Psoas muscle (tissue), 8 donors: ENCODE data around the gene C1orf21. TPM values are rescaled to one million over a fixed set of nuclear protein-coding genes. Genes with fewer than 3 reads are reported as not detected.

ENCODE experiments used
- ATAC-seq, 4 donors: fragments of 200-7000 bp; cut with Tn5 transposase; one replicate each; pipeline ENCODE4 v1.9.1; 2020; ENCODE audit warnings: moderate library complexity in 3 of 4, mild to moderate bottlenecking in 2 of 4
- DNase-seq, 2 donors: peaks; one replicate each; pipeline ENCODE4 v3.0.0-alpha.2; 2020
- H3K27ac ChIP-seq: fragments of 200-600 bp; one replicate; pipeline ENCODE4 v1.8.0; 2022
- H3K27me3 ChIP-seq, 3 donors: fragments of 200-600 bp in 1 of 3; one replicate each; pipeline versions ENCODE4 v1.6.1 to v1.8.0; 2013 to 2022; ENCODE audit warnings: low read length in 2 of 3, mild to moderate bottlenecking in 2 of 3, moderate library complexity in 1 of 3; ENCODE audit not compliant: insufficient read depth in 3 of 3
- H3K36me3 ChIP-seq, 2 donors: fragments of 200-600 bp in 1 of 2; one replicate each; pipeline versions ENCODE4 v1.6.1 to v1.8.0; 2013 to 2022; ENCODE audit warnings: low read depth in 1 of 2, mild to moderate bottlenecking in 1 of 2, moderate library complexity in 1 of 2; ENCODE audit not compliant: insufficient read depth in 1 of 2
- H3K4me1 ChIP-seq: fragments of 200-600 bp; one replicate; pipeline ENCODE4 v1.8.0; 2022
- H3K4me3 ChIP-seq: fragments of 200-600 bp; one replicate; pipeline ENCODE4 v1.8.0; 2022; ENCODE audit warnings: mild to moderate bottlenecking
- H3K9me3 ChIP-seq: fragments of 200-600 bp; one replicate; pipeline ENCODE4 v1.8.0; 2022
- WGBS, 3 donors: extraction: QIAGEN DNeasy Blood & Tissue Kit; methylation state at CpG; one replicate each; pipeline versions ENCODE4 v1.1.6 to v1.1.7; 2013; 5-methylcytosine and 5-hydroxymethylcytosine counted together
- intact Hi-C, 2 donors: fragments of 100-400 bp; cut with DNase I; formaldehyde crosslinking; loops; one replicate each; pipeline versions ENCODE4 v1.11.0 to v1.14.2; 2022
- polyA plus RNA-seq, 3 donors: library from polyadenylated mRNA; stranded (reverse); fragments of 200-250 nt; gene quantifications; one replicate each; pipeline ENCODE4 v1.2.3, GENCODE V29; 2013
- total RNA-seq, 4 donors: library from RNA; stranded (reverse); fragmentation: NEBNext Ultra II Directional in 2 of 4; extraction: Animal tissue kit (Norgen Biotek cat#: 25700) in 2 of 4; gene quantifications; one replicate each; pipeline versions ENCODE4 v1.2.1 to v1.2.4, GENCODE V29; 2021 to 2023
- TF ChIP-seq, protein P1 (sequence below): fragments of 200-600 bp; IDR thresholded peaks from one replicate; pipeline ENCODE4 v1.8.0; 2022; ENCODE audit warnings: antibody characterized with exemption
- donor health status: healthy with polysubstance abuse.
- donor health status: DM: no; HTN: no; CAD: no; lungs with moderate emphysema.
- donor health status: Bipolar disorder and iron deficiency.
- donor health status: healthy.
- donor health status: DM: yes; HTN: yes; CAD: no.
- donor health status: DM: no; HTN: no; CAD: no.
- donor health status: DM: no; HTN: no; CAD: no.
- donor health status: DM: yes; HTN: yes; CAD: no.

Gene C1orf21
- total and polyA plus RNA-seq, 7 donors, result 55.5 to 216 (median 171) TPM

DNA sequence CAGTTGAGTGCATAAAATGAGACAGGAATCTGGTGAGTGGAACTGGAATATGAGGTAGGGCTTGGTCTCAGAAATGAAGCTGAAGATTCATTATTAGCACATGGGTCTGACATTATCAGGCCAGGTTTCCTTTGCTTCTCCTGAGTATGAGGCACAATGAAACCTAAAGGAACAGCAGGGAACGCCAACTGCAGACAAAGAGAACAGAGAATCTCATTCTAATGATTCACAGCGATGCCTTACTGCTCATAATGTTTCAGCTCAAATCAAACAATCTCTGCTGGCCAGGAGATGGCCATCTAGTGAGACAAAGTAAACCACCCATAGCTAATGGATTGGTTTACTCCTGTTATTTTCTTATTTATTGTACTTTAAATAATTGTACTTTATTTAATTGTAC, 133.5 kb downstream of the C1orf21 start:
- TF ChIP-seq, protein P1, sequence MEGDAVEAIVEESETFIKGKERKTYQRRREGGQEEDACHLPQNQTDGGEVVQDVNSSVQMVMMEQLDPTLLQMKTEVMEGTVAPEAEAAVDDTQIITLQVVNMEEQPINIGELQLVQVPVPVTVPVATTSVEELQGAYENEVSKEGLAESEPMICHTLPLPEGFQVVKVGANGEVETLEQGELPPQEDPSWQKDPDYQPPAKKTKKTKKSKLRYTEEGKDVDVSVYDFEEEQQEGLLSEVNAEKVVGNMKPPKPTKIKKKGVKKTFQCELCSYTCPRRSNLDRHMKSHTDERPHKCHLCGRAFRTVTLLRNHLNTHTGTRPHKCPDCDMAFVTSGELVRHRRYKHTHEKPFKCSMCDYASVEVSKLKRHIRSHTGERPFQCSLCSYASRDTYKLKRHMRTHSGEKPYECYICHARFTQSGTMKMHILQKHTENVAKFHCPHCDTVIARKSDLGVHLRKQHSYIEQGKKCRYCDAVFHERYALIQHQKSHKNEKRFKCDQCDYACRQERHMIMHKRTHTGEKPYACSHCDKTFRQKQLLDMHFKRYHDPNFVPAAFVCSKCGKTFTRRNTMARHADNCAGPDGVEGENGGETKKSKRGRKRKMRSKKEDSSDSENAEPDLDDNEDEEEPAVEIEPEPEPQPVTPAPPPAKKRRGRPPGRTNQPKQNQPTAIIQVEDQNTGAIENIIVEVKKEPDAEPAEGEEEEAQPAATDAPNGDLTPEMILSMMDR, result no peak
- H3K9me3 ChIP-seq, result no peaks in the 10 kb centered on the region
- no peak overlapping the region for H3K4me3 ChIP-seq
- H3K27ac ChIP-seq, result peak overlapping the region; percentile 66
- intact Hi-C loops, result no loop called here
- WGBS, 3 donors, result 43 to 57% (median 44%) methylated on average over 2 of the region's 2 CpGs
- H3K36me3 ChIP-seq, result no peaks in the 10 kb centered on the region
- no peaks in the 10 kb centered on the region for H3K27me3 ChIP-seq
- peaks cover 66% of the 10 kb centered on the region for H3K4me1 ChIP-seq
- DNase-seq (no peak), ATAC-seq (peak in 3 of 4 donors; percentile 21 to 47 (median 34))

DNA sequence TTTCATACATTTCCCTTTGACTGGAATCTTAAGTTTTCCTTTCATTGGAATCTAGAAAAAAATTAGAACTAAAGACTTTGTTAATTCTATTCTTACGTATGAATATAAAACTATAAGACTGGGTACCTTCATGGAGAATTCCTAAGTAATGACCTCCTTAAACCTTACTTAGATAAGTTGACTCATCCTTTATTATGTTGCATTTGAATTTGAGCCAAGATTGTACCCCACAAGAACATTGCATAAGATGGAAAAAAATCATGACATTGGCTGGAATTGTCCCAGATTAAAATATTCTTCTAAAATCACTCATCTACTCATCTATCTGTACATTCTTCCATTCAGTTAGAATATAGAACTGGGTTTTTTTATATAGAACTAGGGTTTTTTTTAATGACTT, 137.4 kb downstream of the C1orf21 start:
- TF ChIP-seq, protein P1, result no peak
- ATAC-seq (no peak), DNase-seq (no peak)
- Histone ChIP-seq H3K27me3 (no peaks in the 10 kb centered on the region), H3K36me3 (no peaks in the 10 kb centered on the region), H3K4me1 (peaks cover 60% of the 10 kb centered on the region), H3K4me3 (no peak overlapping the region), H3K9me3 (no peaks in the 10 kb centered on the region), H3K27ac (peak overlapping the region; percentile 31)
- intact Hi-C loops, result no loop called here
- WGBS, 3 donors, result 87 to 97% (median 95%) methylated on average over 1 of the region's 1 CpG

DNA sequence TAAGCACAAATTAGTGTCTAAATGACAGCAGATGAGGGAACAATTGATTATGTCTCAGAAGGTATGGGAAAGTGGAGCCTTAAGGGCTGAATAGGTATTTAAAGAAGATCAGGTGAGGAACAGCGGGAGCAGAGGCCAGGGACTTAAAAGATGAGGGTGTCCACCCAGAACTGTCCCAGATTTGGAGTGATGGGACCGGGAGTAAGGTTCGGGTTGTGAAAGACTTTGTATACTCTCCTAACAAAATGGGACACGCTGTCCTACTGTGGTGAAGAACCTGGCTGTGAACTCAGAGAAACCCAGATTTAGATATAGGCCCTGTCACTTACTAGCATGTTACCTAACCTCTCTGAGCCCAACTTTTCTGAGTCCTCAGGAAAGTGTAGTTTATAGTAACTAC, 140.6 kb downstream of the C1orf21 start:
- DNase-seq (no peak), ATAC-seq (peak; percentile 53 to 95 (median 92))
- no peaks in the 10 kb centered on the region for H3K9me3 ChIP-seq
- H3K4me1 ChIP-seq, result peaks cover 66% of the 10 kb centered on the region
- no peaks in the 10 kb centered on the region for H3K27me3 ChIP-seq
- no peaks in the 10 kb centered on the region for H3K36me3 ChIP-seq
- intact Hi-C loops, result no loop called here
- no peak overlapping the region for H3K4me3 ChIP-seq
- WGBS, 3 donors, result 45 to 85% (median 53%) methylated on average over 4 of the region's 4 CpGs
- TF ChIP-seq, protein P1, result no peak
- peak overlapping the region; percentile 51 for H3K27ac ChIP-seq

DNA sequence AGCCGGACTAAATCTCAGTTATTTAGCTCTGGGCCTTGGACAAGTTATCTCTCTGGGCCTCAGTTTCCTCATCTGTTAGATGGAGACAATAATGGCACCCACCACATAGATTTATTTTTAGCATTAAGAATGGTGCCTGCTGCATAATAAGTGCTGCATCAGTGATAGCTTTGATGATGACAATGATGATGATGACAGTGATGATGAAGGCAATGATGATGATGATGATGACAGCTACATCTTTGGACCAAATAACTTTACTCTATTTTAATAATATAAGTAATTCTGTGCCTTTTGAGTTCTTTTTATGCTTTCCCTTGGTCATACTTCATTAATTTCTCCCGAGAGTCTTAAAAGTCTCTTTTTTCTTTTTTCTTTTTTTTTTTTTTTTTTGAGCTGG, 143.4 kb downstream of the C1orf21 start:
- intact Hi-C loops, result no loop called here
- H3K4me1 ChIP-seq, result peaks cover 67% of the 10 kb centered on the region
- H3K4me3 ChIP-seq, result no peak overlapping the region
- H3K36me3 ChIP-seq, result no peaks in the 10 kb centered on the region
- H3K27me3 ChIP-seq, result no peaks in the 10 kb centered on the region
- ATAC-seq, result no peak
- TF ChIP-seq, protein P1, result no peak
- WGBS, 3 donors, result 92 to 96% (median 93%) methylated on average over 2 of the region's 2 CpGs
- DNase-seq, result no peak
- no peaks in the 10 kb centered on the region for H3K9me3 ChIP-seq
- no peak overlapping the region for H3K27ac ChIP-seq

DNA sequence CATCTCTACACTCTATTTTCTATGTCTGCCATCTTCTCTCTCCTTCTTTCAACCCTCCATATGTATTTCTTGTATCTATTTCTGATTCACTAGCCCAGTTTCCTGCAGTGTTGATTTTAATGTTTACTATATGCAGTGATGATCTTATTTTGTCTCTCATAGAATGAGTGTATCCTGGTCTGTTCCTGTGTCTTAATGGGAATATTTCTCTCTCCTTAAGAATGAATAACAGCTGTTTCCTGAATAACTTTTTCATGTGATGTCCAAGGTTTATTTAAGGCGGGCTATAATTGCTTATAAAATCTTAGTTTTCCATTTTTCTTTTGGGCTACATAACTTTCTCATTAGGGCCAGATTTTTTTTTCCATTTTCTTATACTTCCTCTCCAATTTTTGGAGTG, 144.5 kb downstream of the C1orf21 start:
- H3K9me3 ChIP-seq, result no peaks in the 10 kb centered on the region
- intact Hi-C loops, result no loop called here
- ATAC-seq (no peak), DNase-seq (no peak)
- peaks cover 59% of the 10 kb centered on the region for H3K4me1 ChIP-seq
- H3K4me3 ChIP-seq, result no peak overlapping the region
- TF ChIP-seq, protein P1, result no peak
- H3K27ac ChIP-seq, result peak overlapping the region; percentile 74
- H3K27me3 ChIP-seq, result no peaks in the 10 kb centered on the region
- 65 to 74% (median 72%) methylated on average over 1 of the region's 1 CpG for WGBS, 3 donors
- H3K36me3 ChIP-seq, result peaks cover 0 to 3% of the 10 kb centered on the region in 2 donors
